Aorta (tissue), 5 donors: ENCODE results near the gene DGLUCY. TPM values are rescaled to one million over a fixed set of nuclear protein-coding genes. Genes with fewer than 3 reads are reported as not detected.
"Not testable (repeated sequence)": the region's sequence is repeated elsewhere in the genome, so short reads cannot be mapped to it uniquely, and the experiment has no call there.

Experiments used
- ATAC-seq: fragments of 200-7000 bp; cut with Tn5 transposase; one replicate; pipeline ENCODE4 v1.9.1; 2022; ENCODE audit warnings: moderate library complexity; ENCODE audit not compliant: low FRiP score
- DNase-seq, 2 donors: peaks; one replicate each; pipeline ENCODE4 v3.0.0-alpha.2; 2020
- H3K27ac ChIP-seq, 2 donors: one replicate each; pipeline ENCODE4 v1.5.1; 2013; ENCODE audit warnings: low read length in 2 of 2, mild to moderate bottlenecking in 2 of 2, moderate library complexity in 2 of 2, control low read depth in 1 of 2, inconsistent platforms in 1 of 2, low read depth in 1 of 2
- H3K27me3 ChIP-seq, 2 donors: one replicate each; pipeline ENCODE4 v1.6.1; 2013; ENCODE audit warnings: control low read depth in 1 of 2, low read length in 1 of 2, mild to moderate bottlenecking in 1 of 2, moderate library complexity in 1 of 2; ENCODE audit not compliant: insufficient read depth in 2 of 2, control insufficient read depth in 1 of 2
- H3K36me3 ChIP-seq, 2 donors: one replicate each; pipeline ENCODE4 v1.6.1; 2013; ENCODE audit warnings: control low read depth in 1 of 2, low read length in 1 of 2, mild to moderate bottlenecking in 1 of 2; ENCODE audit not compliant: insufficient read depth in 2 of 2, control insufficient read depth in 1 of 2
- H3K4me1 ChIP-seq, 2 donors: one replicate each; pipeline ENCODE4 v1.6.1; 2013; ENCODE audit warnings: low read length in 2 of 2, control low read depth in 1 of 2, mild to moderate bottlenecking in 1 of 2, moderate library complexity in 1 of 2; ENCODE audit not compliant: insufficient read depth in 2 of 2, control insufficient read depth in 1 of 2
- H3K4me3 ChIP-seq, 2 donors: one replicate each; pipeline ENCODE4 v1.5.1; 2013; ENCODE audit warnings: low read length in 2 of 2, control low read depth in 1 of 2, mild to moderate bottlenecking in 1 of 2
- H3K9me3 ChIP-seq: one replicate; pipeline ENCODE4 v1.6.1; 2013; ENCODE audit warnings: mild to moderate bottlenecking, low read length; ENCODE audit not compliant: control insufficient read depth
- WGBS, 2 donors: extraction: QIAGEN DNeasy Blood & Tissue Kit; methylation state at CpG; one replicate each; pipeline ENCODE4 v1.1.7; 2013; 5-methylcytosine and 5-hydroxymethylcytosine counted together
- intact Hi-C, 2 donors: fragments of 100-400 bp; cut with DNase I; formaldehyde crosslinking; loops; one replicate each; pipeline versions ENCODE4 v1.14.2 to v1.15.0; 2022
- polyA plus RNA-seq, 2 donors: library from polyadenylated mRNA; stranded (reverse); fragments of 200-250 nt; gene quantifications; one replicate each; pipeline ENCODE4 v1.2.3, GENCODE V29; 2013
- total RNA-seq, 2 donors: library from RNA; stranded (reverse); fragmentation: NEBNext Ultra II Directional; extraction: Animal tissue kit (Norgen Biotek cat#: 25700); gene quantifications; one replicate each; pipeline ENCODE4 v1.2.1, GENCODE V29; 2021
- donor health status: healthy with polysubstance abuse.
- donor health status: Bipolar disorder and iron deficiency.
- donor health status: DM: no; HTN: no; CAD: no.
- donor health status: DM: no; HTN: no; CAD: no.
- donor health status: DM: yes; HTN: yes; CAD: no.

Gene DGLUCY
- total and polyA plus RNA-seq, 4 donors: 11.9 to 55.5 (median 19.3) TPM

GRCh38 chr14:91244501-91244901 lies 130.6 kb downstream of the DGLUCY start, which contains the start of gene GPR68:
Gene GPR68 (minus strand): TSS chr14:91244704. CDS start chr14:91235050, 9,654 bp downstream.
- Histone ChIP-seq H3K4me3 (no peak within 1 kb of the TSS), H3K9me3 (peaks cover under 1% of the 10 kb centered on the region), H3K36me3 (no peaks in the 10 kb centered on the region), H3K27ac (no peak within 1 kb of the TSS), H3K27me3 (no peaks in the 10 kb centered on the region), H3K4me1 (no peaks in the 10 kb centered on the region)
- ATAC-seq (peak; percentile 69), DNase-seq (peak; percentile 74 to 79)
- 4 to 8% methylated on average over 12 of the region's 12 CpGs for WGBS, 2 donors
- intact Hi-C loops: no loop called here

- H3K9me3 ChIP-seq: no peaks in the 10 kb centered on the region
- 83 to 85% methylated on average over 9 of the region's 9 CpGs for WGBS, 2 donors
- peak; percentile 11 for ATAC-seq
- H3K36me3 ChIP-seq: no peaks in the 10 kb centered on the region
- no peak for DNase-seq
- H3K27ac ChIP-seq: no peak overlapping the region
- no peaks in the 10 kb centered on the region for H3K4me1 ChIP-seq
- no peaks in the 10 kb centered on the region for H3K27me3 ChIP-seq
- no peak overlapping the region for H3K4me3 ChIP-seq
- intact Hi-C loops: no loop called here
These were observed 131.2 kb downstream of the DGLUCY start for GRCh38 chr14:91245029-91245428.

GRCh38 chr14:91245616-91246015 lies 131.7 kb downstream of the DGLUCY start:
- H3K4me1 ChIP-seq, H3K36me3 ChIP-seq, H3K27ac ChIP-seq, H3K4me3 ChIP-seq, H3K9me3 ChIP-seq, DNase-seq, H3K27me3 ChIP-seq, ATAC-seq, intact Hi-C loops: not testable (repeated sequence)
- 98 to 99% methylated on average over 8 of the region's 8 CpGs for WGBS, 2 donors

GRCh38 chr14:91246051-91246852 lies 132.4 kb downstream of the DGLUCY start:
- DNase-seq (no peak), ATAC-seq (no peak)
- Histone ChIP-seq H3K4me3 (no peak overlapping the region), H3K27ac (no peak overlapping the region), H3K4me1 (no peaks in the 10 kb centered on the region), H3K27me3 (no peaks in the 10 kb centered on the region), H3K36me3 (no peaks in the 10 kb centered on the region), H3K9me3 (no peaks in the 10 kb centered on the region)
- 96% methylated on average over 15 of the region's 15 CpGs for WGBS, 2 donors
- intact Hi-C loops: no loop called here

GRCh38 chr14:91249841-91250616 lies 136.2 kb downstream of the DGLUCY start:
- Histone ChIP-seq H3K9me3 (no peaks in the 10 kb centered on the region), H3K4me3 (no peak overlapping the region), H3K4me1 (no peaks in the 10 kb centered on the region), H3K36me3 (no peaks in the 10 kb centered on the region), H3K27me3 (no peaks in the 10 kb centered on the region), H3K27ac (no peak overlapping the region)
- ATAC-seq (no peak), DNase-seq (no peak)
- WGBS, 2 donors: 85 to 86% methylated on average over 10 of the region's 10 CpGs
- intact Hi-C loops: no loop called here

GRCh38 chr14:91250912-91251311 lies 137.0 kb downstream of the DGLUCY start:
- Histone ChIP-seq H3K27me3 (no peaks in the 10 kb centered on the region), H3K36me3 (no peaks in the 10 kb centered on the region), H3K4me3 (no peak overlapping the region), H3K4me1 (no peaks in the 10 kb centered on the region), H3K27ac (no peak overlapping the region), H3K9me3 (no peaks in the 10 kb centered on the region)
- no peak for DNase-seq
- WGBS, 2 donors: 62 to 71% methylated on average over 5 of the region's 5 CpGs
- ATAC-seq: no peak
- intact Hi-C loops: no loop called here

GRCh38 chr14:91252871-91253794 lies 139.3 kb downstream of the DGLUCY start:
- WGBS, 2 donors: 4 to 6% methylated on average over 54 to 95 of the region's 95 CpGs
- H3K36me3 ChIP-seq: no peaks in the 10 kb centered on the region
- intact Hi-C loops: no loop called here
- H3K27ac ChIP-seq: no peak overlapping the region
- DNase-seq (peak in 1 of 2 donors; percentile 81), ATAC-seq (peak; percentile 22)
- no peaks in the 10 kb centered on the region for H3K27me3 ChIP-seq
- no peaks in the 10 kb centered on the region for H3K9me3 ChIP-seq
- peak overlapping the region; percentile 48 to 85 for H3K4me3 ChIP-seq
- no peaks in the 10 kb centered on the region for H3K4me1 ChIP-seq

GRCh38 chr14:91253795-91254323 lies 140.0 kb downstream of the DGLUCY start:
- DNase-seq (no peak), ATAC-seq (no peak)
- Histone ChIP-seq H3K9me3 (no peaks in the 10 kb centered on the region), H3K27me3 (no peaks in the 10 kb centered on the region), H3K36me3 (no peaks in the 10 kb centered on the region), H3K4me1 (no peaks in the 10 kb centered on the region), H3K27ac (no peak overlapping the region), H3K4me3 (peak overlapping the region; percentile 48 to 85)
- intact Hi-C loops: no loop called here
- 49 to 51% methylated on average over 20 of the region's 20 CpGs for WGBS, 2 donors
